HepG2 (cell line): Measurements from ENCODE around the gene SH2D3A. TPM values are rescaled to one million over a fixed set of nuclear protein-coding genes. Genes with fewer than 3 reads are reported as not detected.
A peak's percentile ranks its signal among the peaks of the same experiment; 100 is the strongest.

ENCODE experiments used
- ATAC-seq: fragments of 200-7000 bp; cut with Tn5 transposase; 3 replicates; pipeline ENCODE4 v1.9.1; 2020; ENCODE audit warnings: mild to moderate bottlenecking, moderate library complexity
- BruUV-seq: library from RNA; stranded (reverse); fragments of 400-500 nt; replicated peaks from 2 replicates; lab custom pipeline; 2021; lab: Mats Ljungman, UMichigan
- CTCF ChIA-PET: fragments of 300-600 bp; formaldehyde crosslinking; extraction: SDS; loops from one replicate; lab custom pipeline; 2021; ENCODE audit warnings: low total read pairs, inconsistent platforms, low intra/inter-chr PET ratio; lab: Yijun Ruan, JAX
- POLR2A ChIA-PET: fragments of 350-600 bp; sonication (Branson Sonifier 250); formaldehyde crosslinking; loops from one replicate; lab custom pipeline; 2020; ENCODE audit warnings: antibody characterized with exemption, inconsistent platforms; lab: Yijun Ruan, JAX
- DNase-seq: peaks from one replicate; pipeline ENCODE4 v3.0.0-alpha.2; 2015; ENCODE audit warnings: low spot score
- FAIRE-seq: peaks from 3 replicates; lab custom pipeline; 2011; peaks lifted over from hg19 to GRCh38; lab: Jason Lieb, UNC
- H2AFZ ChIP-seq: one replicate; pipeline ENCODE4 v1.6.1; 2011; ENCODE audit warnings: low read length, inconsistent platforms
- H3K27ac ChIP-seq: fragments of 300-600 bp; 3 replicates; pipeline ENCODE4 v1.8.0; 2011; ENCODE audit warnings: mixed run types, mild to moderate bottlenecking, mixed read lengths, low read length, inconsistent platforms; ENCODE audit not compliant: insufficient read depth; ENCODE audit errors: extremely low read length
- H3K27me3 ChIP-seq, 2 experiments: fragments of 200-600 bp in 1 of 2; 2 replicates in 1 of 2; 3 replicates in 1 of 2; pipeline versions ENCODE4 v1.6.0 to v1.8.0; 2011; ENCODE audit warnings: low read length in 2 of 2, mild to moderate bottlenecking in 2 of 2, moderate library complexity in 2 of 2, inconsistent platforms in 1 of 2; ENCODE audit not compliant: insufficient read depth in 2 of 2, control insufficient read depth in 1 of 2
- H3K36me3 ChIP-seq, 2 experiments: fragments of 200-600 bp in 1 of 2; replicated peaks in 1 of 2; 2 replicates in 1 of 2; 3 replicates in 1 of 2; pipeline versions ENCODE4 v1.5.1 to v1.8.0; 2011; ENCODE audit warnings: low read length in 2 of 2, inconsistent platforms in 1 of 2; ENCODE audit not compliant: insufficient read depth in 2 of 2, control insufficient read depth in 1 of 2
- H3K4me1 ChIP-seq: 2 replicates; pipeline ENCODE4 v1.5.1; 2012; ENCODE audit warnings: low read length, inconsistent platforms; ENCODE audit not compliant: insufficient read depth
- H3K4me2 ChIP-seq: 2 replicates; pipeline ENCODE4 v1.6.0; 2011; ENCODE audit warnings: low read depth, low read length, inconsistent platforms
- H3K4me3 ChIP-seq, 3 experiments: fragments of 200-600 bp in 1 of 3; sonication (generic), shearing (Covaris generic) in 1 of 3; replicated peaks in 1 of 3; 2 replicates each; pipeline ENCODE4 v1.5.1; 2011 to 2016; ENCODE audit warnings: low read length in 3 of 3, inconsistent platforms in 2 of 3, low read depth in 2 of 3, mild to moderate bottlenecking in 2 of 3, control low read depth in 1 of 3, mixed read lengths in 1 of 3; ENCODE audit not compliant: insufficient read depth in 1 of 3
- H3K79me2 ChIP-seq: one replicate; pipeline ENCODE4 v1.6.1; 2011; ENCODE audit warnings: low read length, inconsistent platforms; ENCODE audit not compliant: insufficient read depth
- H3K9ac ChIP-seq: 2 replicates; pipeline ENCODE4 v1.6.0; 2011; ENCODE audit warnings: mild to moderate bottlenecking, low read depth, low read length, inconsistent platforms; ENCODE audit not compliant: insufficient read depth
- H3K9me3 ChIP-seq: 2 replicates; pipeline ENCODE4 v1.5.1; 2012; ENCODE audit warnings: mild to moderate bottlenecking, low read length
- H4K20me1 ChIP-seq: 2 replicates; pipeline ENCODE4 v1.6.0; 2011; ENCODE audit warnings: inconsistent platforms, mild to moderate bottlenecking, low read length, moderate library complexity; ENCODE audit not compliant: insufficient read depth
- ATF2 ChIP-seq: sonication (generic); formaldehyde crosslinking; IDR thresholded peaks from 2 replicates; pipeline ENCODE4 v1.4.0; 2020; ENCODE audit warnings: missing genetic modification reagents
- E2F2 ChIP-seq: sonication (generic); formaldehyde crosslinking; IDR thresholded peaks from 2 replicates; pipeline ENCODE4 v1.4.0; 2020; ENCODE audit warnings: missing genetic modification reagents, borderline replicate concordance
- EED ChIP-seq: sonication (generic); formaldehyde crosslinking; IDR thresholded peaks from 2 replicates; pipeline ENCODE4 v1.5.0; 2020; ENCODE audit warnings: mild to moderate bottlenecking, missing genetic modification reagents
- GZF1 ChIP-seq: sonication (generic); formaldehyde crosslinking; IDR thresholded peaks from 2 replicates; pipeline ENCODE4 v1.5.1; 2020; ENCODE audit warnings: mild to moderate bottlenecking, missing genetic modification reagents
- IKZF5 ChIP-seq: IDR thresholded peaks from 2 replicates; pipeline ENCODE4 v1.6.1; 2018; ENCODE audit warnings: missing genetic modification reagents, mild to moderate bottlenecking, missing compliant biosample characterization
- MED8 ChIP-seq: sonication (generic); formaldehyde crosslinking; IDR thresholded peaks from 2 replicates; pipeline ENCODE4 v1.8.1; 2023; ENCODE audit warnings: mild to moderate bottlenecking, missing genetic modification reagents; ENCODE audit not compliant: insufficient replicate concordance
- NCOR1 ChIP-seq: fragments of 200-600 bp; sonication (generic); IDR thresholded peaks from 2 replicates; pipeline ENCODE4 v1.7.0; 2017; ENCODE audit warnings: antibody characterized with exemption, low read length, borderline replicate concordance
- NFKBIZ ChIP-seq: IDR thresholded peaks from 2 replicates; pipeline ENCODE4 v1.6.1; 2018; ENCODE audit warnings: missing genetic modification reagents, missing compliant biosample characterization
- POLR2A ChIP-seq, 2 experiments: IDR thresholded peaks; 2 replicates each; pipeline ENCODE4 v1.6.1; 2011; ENCODE audit warnings: low read depth in 2 of 2, low read length in 2 of 2, mild to moderate bottlenecking in 1 of 2, moderate library complexity in 1 of 2; ENCODE audit not compliant: insufficient read depth in 1 of 2
- RXRA ChIP-seq: sonication (generic); formaldehyde crosslinking; IDR thresholded peaks from 2 replicates; pipeline ENCODE4 v1.5.1; 2020; ENCODE audit warnings: missing genetic modification reagents
- SALL1 ChIP-seq: sonication (generic); formaldehyde crosslinking; IDR thresholded peaks from 2 replicates; pipeline ENCODE4 v1.8.0; 2022; ENCODE audit warnings: mild to moderate bottlenecking, missing genetic modification reagents
- SP5 ChIP-seq: IDR thresholded peaks from 2 replicates; pipeline ENCODE4 v1.6.1; 2016; ENCODE audit warnings: low read depth, borderline replicate concordance
- ZBTB21 ChIP-seq: sonication (generic); formaldehyde crosslinking; IDR thresholded peaks from 2 replicates; pipeline ENCODE4 v1.4.0; 2020; ENCODE audit warnings: missing genetic modification reagents
- ZFP36 ChIP-seq: fragments of 150-350 bp; IDR thresholded peaks from 2 replicates; pipeline ENCODE4 v1.6.1; 2018; ENCODE audit warnings: borderline replicate concordance, low read length, low read depth; ENCODE audit not compliant: partially characterized antibody
- ZFP90 ChIP-seq: sonication (generic); formaldehyde crosslinking; IDR thresholded peaks from 2 replicates; pipeline ENCODE4 v1.8.0; 2022; ENCODE audit warnings: missing genetic modification reagents, mild to moderate bottlenecking, inconsistent platforms, borderline replicate concordance
- ZNF180 ChIP-seq: sonication (generic); formaldehyde crosslinking; IDR thresholded peaks from 2 replicates; pipeline ENCODE4 v1.4.0; 2020; ENCODE audit warnings: low read depth, missing genetic modification reagents, borderline replicate concordance
- ZNF451 ChIP-seq: sonication (generic); formaldehyde crosslinking; IDR thresholded peaks from 2 replicates; pipeline ENCODE4 v1.5.0; 2020; ENCODE audit warnings: mild to moderate bottlenecking, missing genetic modification reagents
- ZNF552 ChIP-seq: sonication (generic); formaldehyde crosslinking; IDR thresholded peaks from 2 replicates; pipeline ENCODE4 v1.9.0; 2022; ENCODE audit warnings: missing genetic modification reagents, mild to moderate bottlenecking, borderline replicate concordance
- ZNF570 ChIP-seq: sonication (generic); formaldehyde crosslinking; IDR thresholded peaks from 2 replicates; pipeline ENCODE4 v1.4.0; 2020; ENCODE audit warnings: mild to moderate bottlenecking, missing genetic modification reagents, borderline replicate concordance
- ZNF614 ChIP-seq: IDR thresholded peaks from 2 replicates; pipeline ENCODE4 v1.6.1; 2018; ENCODE audit warnings: missing biosample characterization, missing genetic modification reagents, inconsistent platforms, borderline replicate concordance
- ZNF644 ChIP-seq: IDR thresholded peaks from 2 replicates; pipeline ENCODE4 v1.6.1; 2016; ENCODE audit warnings: low read depth
- ZNF713 ChIP-seq: sonication (generic); formaldehyde crosslinking; IDR thresholded peaks from 2 replicates; pipeline ENCODE4 v1.4.0; 2020; ENCODE audit warnings: mild to moderate bottlenecking, missing genetic modification reagents
- ZNF761 ChIP-seq: sonication (generic); formaldehyde crosslinking; conservative IDR thresholded peaks from 2 replicates; pipeline ENCODE4 v1.4.0; 2020; ENCODE audit warnings: mild to moderate bottlenecking, missing genetic modification reagents
- ZNF839 ChIP-seq: sonication (generic); formaldehyde crosslinking; IDR thresholded peaks from 2 replicates; pipeline ENCODE4 v1.4.0; 2020; ENCODE audit warnings: missing genetic modification reagents, mild to moderate bottlenecking, borderline replicate concordance
- ZSCAN29 ChIP-seq: sonication (generic); formaldehyde crosslinking; conservative IDR thresholded peaks from 2 replicates; pipeline ENCODE4 v1.4.0; 2020; ENCODE audit warnings: mild to moderate bottlenecking, missing genetic modification reagents
- WGBS: methylation state at CpG from one replicate; pipeline ENCODE4 v1.1.6; 2017; ENCODE audit warnings: low lambda C conversion rate; 5-methylcytosine and 5-hydroxymethylcytosine counted together
- in situ Hi-C: cut with HindIII; loops from 2 replicates; pipeline ENCODE4 v1.10.0; 2017; ENCODE audit warnings: low pct_unique_long_range_greater_than_20kb; ENCODE audit not compliant: extremely low pct_ligation_motif_present
- intact Hi-C: fragments of 100-400 bp; cut with micrococcal nuclease; formaldehyde crosslinking; loops from one replicate; pipeline ENCODE4 v1.10.0; 2022; ENCODE audit not compliant: unreplicated experiment
- polyA plus RNA-seq, 8 experiments: library from polyadenylated mRNA; depleted of rRNA in 3 of 8; stranded (reverse) in 7 of 8; unstranded in 1 of 8; fragments of >200 nt; fragmentation: Illumina TruSeq in 4 of 8; extraction: Trizol in 4 of 8; gene quantifications; 2 replicates each; pipeline versions ENCODE4 v1.2.1 to v1.2.3, GENCODE V29; 2011 to 2016; ENCODE audit warnings: low read depth in 4 of 8, missing spikeins in 1 of 8, mixed read lengths in 1 of 8; ENCODE audit not compliant: insufficient read depth in 1 of 8
- total RNA-seq, 5 experiments: library from RNA; depleted of rRNA; stranded (reverse); fragments of >200 nt; fragmentation: Illumina TruSeq; extraction: Trizol; gene quantifications; 2 replicates each; pipeline ENCODE4 v1.2.3, GENCODE V29; 2016; ENCODE audit warnings: low read depth in 1 of 5

SH2D3A gene
- total and polyA plus RNA-seq, 2 of the 13 experiments (the other 11 are each of a cell fraction or from before 2014, with no cell fraction given): 1.0 to 2.2 TPM

- in situ Hi-C loops (no loop called here), intact Hi-C loops (loop anchor here (2.0 kb wide), 1 partner anchor 143 kb away; no protein-coding TSS in a partner anchor)
- no peak overlapping the region for H2AFZ ChIP-seq
- peaks cover 65% of the 10 kb centered on the region for H3K4me1 ChIP-seq
- no peaks in the 10 kb centered on the region for H3K9me3 ChIP-seq
- no peak for ATAC-seq
- peaks cover 51% of the 10 kb centered on the region for H4K20me1 ChIP-seq
- POLR2A ChIA-PET: interaction anchor here (1.5 to 8.0 kb wide), 5 partner anchors 10 to 34 kb away, joined by 12 to 278 read pairs (median 83); partner anchors contain the start of gene GPR108
- H3K27ac ChIP-seq: peak overlapping the region; percentile 90
- H3K4me2 ChIP-seq: peak overlapping the region; percentile 79
- FAIRE-seq: no peak
- 0% methylated on average over 5 of the region's 6 CpGs for WGBS
- CTCF ChIA-PET: no interaction called here
- H3K4me3 ChIP-seq: peak overlapping the region; percentile 70 to 100 (median 89)
- no peak for DNase-seq
- peaks cover 24% of the 10 kb centered on the region for H3K79me2 ChIP-seq
- peak overlapping the region; percentile 94 for H3K9ac ChIP-seq
- BruUV-seq: TSS peak; percentile 66
- peaks cover 0 to 7% of the 10 kb centered on the region in 2 experiments; a peak in 1 of 5 replicates for H3K27me3 ChIP-seq
- peaks cover 18 to 31% of the 10 kb centered on the region in 2 experiments for H3K36me3 ChIP-seq
- TF ChIP-seq ZNF552 (CRISPR knock-in tag) (no peak), ZNF761 (CRISPR knock-in tag) (no peak), ZSCAN29 (no peak), SALL1 (no peak), GZF1 (peak; percentile 18; the same call in 1 of the 2 replicates), ZNF570 (no peak), ZFP36 (no peak), RXRA (CRISPR knock-in tag) (no peak), NFKBIZ (CRISPR knock-in tag) (no peak), SP5 (CRISPR knock-in tag) (no peak), NCOR1 (no peak), POLR2A (IDR thresholded peaks at IDR 0.05; ENCODE audit: insufficient read depth in 1 of 2, low read depth in 2 of 2, low read length in 2 of 2) (no peak; a peak in 2 of 4 replicates), ZFP90 (no peak; the same call in 1 of the 2 replicates), ZNF644 (CRISPR knock-in tag) (no peak), E2F2 (no peak; the same call in 1 of the 2 replicates), ZNF180 (no peak), ZNF614 (CRISPR knock-in tag) (no peak), ATF2 (0 out of 2 replicates have a peak, but pooled peaks have one; percentile 5), ZBTB21 (CRISPR knock-in tag) (no peak), EED (no peak), IKZF5 (CRISPR knock-in tag) (no peak), ZNF451 (CRISPR knock-in tag) (no peak), MED8 (no peak), ZNF839 (CRISPR knock-in tag) (no peak), ZNF713 (CRISPR knock-in tag) (no peak)
Observed at GRCh38 chr19:6719540-6719861, 47.7 kb downstream of the SH2D3A start.
